B cell (primary cell): ENCODE data around the gene PCMTD2. TPM values are rescaled to one million over a fixed set of nuclear protein-coding genes. Genes with fewer than 3 reads are reported as not detected.

ENCODE experiments used
- ATAC-seq: fragments of 200-7000 bp; cut with Tn5 transposase; one replicate; pipeline ENCODE4 v1.10.0; 2021; ENCODE audit warnings: low read depth, mild to moderate bottlenecking, moderate number of reproducible peaks, moderate library complexity
- CTCF ChIA-PET: fragments of 350-600 bp; sonication (Branson Sonifier 250); formaldehyde crosslinking; loops from one replicate; lab custom pipeline; 2021; ENCODE audit warnings: antibody characterized with exemption, inconsistent platforms; lab: Charles Lee
- POLR2A ChIA-PET: fragments of 350-600 bp; sonication (Branson Sonifier 250); formaldehyde crosslinking; loops from one replicate; lab custom pipeline; 2021; ENCODE audit warnings: antibody characterized with exemption; lab: Charles Lee
- DNase-seq: peaks from one replicate; pipeline ENCODE4 v3.0.0; 2013
- H2AFZ ChIP-seq: 2 replicates; pipeline ENCODE4 v1.6.1; 2012; ENCODE audit warnings: mild to moderate bottlenecking, low read depth, low read length; ENCODE audit not compliant: insufficient read depth, poor library complexity, severe bottlenecking
- H3K27ac ChIP-seq, 2 donors: 1 replicate in 1 of 2; 2 replicates in 1 of 2; pipeline ENCODE4 v1.5.1; 2012 to 2013; ENCODE audit warnings: low read length in 2 of 2, mild to moderate bottlenecking in 2 of 2, moderate library complexity in 1 of 2
- H3K27me3 ChIP-seq, 4 experiments: fragments of 200-600 bp in 1 of 4; sonication (generic) in 1 of 4; replicated peaks in 1 of 4; 1 replicate in 2 of 4; 2 replicates in 2 of 4; pipeline versions ENCODE4 v1.6.1 to v1.7.0; 2013 to 2016; ENCODE audit warnings: low read length in 3 of 4, mild to moderate bottlenecking in 2 of 4, mixed read lengths in 1 of 4, moderate library complexity in 1 of 4; ENCODE audit not compliant: insufficient read depth in 4 of 4, control insufficient read depth in 3 of 4; ENCODE audit errors: control extremely low read depth in 1 of 4
- H3K36me3 ChIP-seq, 2 experiments: replicated peaks in 1 of 2; 1 replicate in 1 of 2; 2 replicates in 1 of 2; pipeline versions ENCODE4 v1.6.1 to v1.7.1; 2013; ENCODE audit warnings: low read length in 1 of 2; ENCODE audit not compliant: insufficient read depth in 2 of 2, control insufficient read depth in 1 of 2; ENCODE audit errors: control extremely low read depth in 1 of 2, extremely low read depth in 1 of 2
- H3K4me1 ChIP-seq, 2 donors: fragments of 200-600 bp in 1 of 2; sonication (generic) in 1 of 2; 1 replicate in 1 of 2; 2 replicates in 1 of 2; pipeline versions ENCODE4 v1.5.1 to v1.6.1; 2013 to 2017; ENCODE audit warnings: low read length in 2 of 2; ENCODE audit not compliant: control insufficient read depth in 2 of 2, insufficient read depth in 2 of 2
- H3K4me2 ChIP-seq: replicated peaks from 2 replicates; pipeline ENCODE3; 2012; ENCODE audit warnings: mild to moderate bottlenecking, low read depth, low read length; ENCODE audit not compliant: poor library complexity, severe bottlenecking
- H3K4me3 ChIP-seq, 5 experiments: fragments of 200-600 bp in 1 of 5; sonication (generic) in 1 of 5; 1 replicate in 3 of 5; 2 replicates in 2 of 5; pipeline versions ENCODE4 v1.5.1 to v1.7.0; 2011 to 2016; ENCODE audit warnings: low read length in 4 of 5, mild to moderate bottlenecking in 4 of 5, low read depth in 2 of 5, control low read depth in 1 of 5, moderate library complexity in 1 of 5; ENCODE audit not compliant: insufficient read depth in 1 of 5; ENCODE audit errors: control extremely low read depth in 1 of 5, extremely low read depth in 1 of 5
- H3K79me2 ChIP-seq: fragments of 200-600 bp; sonication (generic); one replicate; pipeline ENCODE4 v1.6.0; 2016; ENCODE audit warnings: low read length; ENCODE audit not compliant: control insufficient read depth, insufficient read depth
- H3K9ac ChIP-seq: fragments of 200-600 bp; sonication (generic); 2 replicates; pipeline ENCODE4 v1.6.1; 2017; ENCODE audit warnings: mild to moderate bottlenecking, low read length, moderate library complexity
- H3K9me3 ChIP-seq, 3 donors: one replicate each; pipeline versions ENCODE4 v1.6.1 to v1.7.1; 2013; ENCODE audit warnings: low read length in 2 of 3; ENCODE audit not compliant: control insufficient read depth in 2 of 3, insufficient read depth in 1 of 3; ENCODE audit errors: control extremely low read depth in 1 of 3
- H4K20me1 ChIP-seq: 2 replicates; pipeline ENCODE4 v1.6.0; 2012; ENCODE audit warnings: mild to moderate bottlenecking, low read length; ENCODE audit not compliant: insufficient read depth, control insufficient read depth, poor library complexity, severe bottlenecking
- H3K27ac Mint-ChIP-seq: one replicate; pipeline ENCODE4 v1.8.0; 2021; ENCODE audit warnings: mixed read lengths
- H3K27me3 Mint-ChIP-seq: one replicate; pipeline ENCODE4 v1.8.0; 2021; ENCODE audit warnings: mixed read lengths
- H3K4me1 Mint-ChIP-seq: one replicate; pipeline ENCODE4 v1.8.0; 2021; ENCODE audit warnings: mixed read lengths
- H3K4me3 Mint-ChIP-seq: one replicate; pipeline ENCODE4 v1.8.0; 2021; ENCODE audit warnings: mixed read lengths
- H3K9me3 Mint-ChIP-seq: one replicate; pipeline ENCODE4 v1.8.0; 2022; ENCODE audit warnings: mixed read lengths; ENCODE audit not compliant: insufficient read depth
- CTCF ChIP-seq: fragments of 200-600 bp; IDR thresholded peaks from one replicate; pipeline ENCODE4 v1.8.0; 2022; ENCODE audit warnings: antibody characterized with exemption, mild to moderate bottlenecking
- EZH2 ChIP-seq: IDR thresholded peaks from 2 replicates; pipeline ENCODE4 v1.6.1; 2012; ENCODE audit warnings: borderline replicate concordance, low read depth, mild to moderate bottlenecking, moderate library complexity, low read length; ENCODE audit not compliant: insufficient read depth, poor library complexity, severe bottlenecking
- WGBS: methylation state at CpG from one replicate; pipeline ENCODE4 v1.1.5; 2013; ENCODE audit warnings: missing lambda C conversion rate; ENCODE audit not compliant: insufficient coverage; 5-methylcytosine and 5-hydroxymethylcytosine counted together
- intact Hi-C: fragments of 100-400 bp; cut with micrococcal nuclease; formaldehyde crosslinking; loops from one replicate; pipeline ENCODE4 v1.10.0; 2022
- polyA plus RNA-seq: library from polyadenylated mRNA; depleted of rRNA; stranded (reverse); fragments of >200 nt; gene quantifications from 2 replicates; pipeline ENCODE4 v1.2.3, GENCODE V29; 2012
- total RNA-seq, 2 donors: library from RNA; stranded (reverse); fragments of 120-200 nt in 1 of 2; gene quantifications; 1 replicate in 1 of 2; 2 replicates in 1 of 2; pipeline versions ENCODE4 v1.2.3 to v1.2.4, GENCODE V29; 2013 to 2022

Gene PCMTD2
- total and polyA plus RNA-seq, 2 donors (not counting 1 experiment from before 2014, with no cell fraction given): 39.8 to 131 TPM

- CTCF ChIA-PET: no interaction called here
- Histone ChIP-seq H3K9me3 (no peaks in the 10 kb centered on the region), H2AFZ (no peak overlapping the region), H3K9ac (no peak overlapping the region), H3K36me3 (peaks cover 0 to 41% of the 10 kb centered on the region in 2 experiments), H3K4me3 (no peak overlapping the region), H3K79me2 (peaks cover 60% of the 10 kb centered on the region), H4K20me1 (peaks cover 40% of the 10 kb centered on the region), H3K27me3 (no peaks in the 10 kb centered on the region), H3K4me2 (no peak overlapping the region), H3K27ac (no peak overlapping the region), H3K4me1 (peaks cover 3 to 7% of the 10 kb centered on the region in 2 donors)
- POLR2A ChIA-PET: no interaction called here
- no peaks in the 10 kb centered on the region for H3K27me3 Mint-ChIP-seq
- 95% methylated on average over 2 of the region's 4 CpGs for WGBS
- intact Hi-C loops: no loop called here
- H3K9me3 Mint-ChIP-seq: no peaks in the 10 kb centered on the region
- no peak for ATAC-seq
- H3K27ac Mint-ChIP-seq: no peak overlapping the region
- peaks cover 22% of the 10 kb centered on the region for H3K4me1 Mint-ChIP-seq
- TF ChIP-seq CTCF (no peak), EZH2 (no peak)
- H3K4me3 Mint-ChIP-seq: no peak overlapping the region
- no peak for DNase-seq
These were observed 8.5 kb downstream of the PCMTD2 start for GRCh38 chr20:64264091-64264490.

- Histone ChIP-seq H4K20me1 (peaks cover 46% of the 10 kb centered on the region), H3K27me3 (no peaks in the 10 kb centered on the region), H3K9ac (no peak overlapping the region), H3K36me3 (peaks cover 0 to 40% of the 10 kb centered on the region in 2 experiments), H3K4me2 (no peak overlapping the region), H2AFZ (no peak overlapping the region), H3K27ac (no peak overlapping the region), H3K4me1 (peaks cover 3 to 7% of the 10 kb centered on the region in 2 donors), H3K4me3 (no peak overlapping the region), H3K79me2 (peaks cover 60% of the 10 kb centered on the region), H3K9me3 (no peaks in the 10 kb centered on the region)
- no peaks in the 10 kb centered on the region for H3K9me3 Mint-ChIP-seq
- DNase-seq: no peak
- WGBS: 75% methylated on average over 1 of the region's 5 CpGs
- TF ChIP-seq EZH2: no peak
- TF ChIP-seq CTCF: no peak
- no peaks in the 10 kb centered on the region for H3K27me3 Mint-ChIP-seq
- POLR2A ChIA-PET: no interaction called here
- CTCF ChIA-PET: no interaction called here
- peaks cover 22% of the 10 kb centered on the region for H3K4me1 Mint-ChIP-seq
- intact Hi-C loops: no loop called here
- no peak overlapping the region for H3K27ac Mint-ChIP-seq
- H3K4me3 Mint-ChIP-seq: no peak overlapping the region
- ATAC-seq: no peak
These were observed 9.7 kb downstream of the PCMTD2 start for GRCh38 chr20:64265201-64265600.
